Panc1 (cell line): ENCODE results near the gene RFX7. TPM values are rescaled to one million over a fixed set of nuclear protein-coding genes. Genes with fewer than 3 reads are reported as not detected.

Source experiments
- ATAC-seq: fragments of 200-7000 bp; cut with Tn5 transposase; 2 replicates; pipeline ENCODE4 v1.9.1; 2020; ENCODE audit warnings: mild to moderate bottlenecking, moderate library complexity
- BruUV-seq: library from RNA; stranded (reverse); fragments of 400-500 nt; replicated peaks from 2 replicates; lab custom pipeline; 2021; lab: Mats Ljungman, UMichigan
- CTCF ChIA-PET: fragments of 300-600 bp; sonication (Branson Sonifier 250); formaldehyde crosslinking; loops from one replicate; lab custom pipeline; 2022; ENCODE audit warnings: antibody characterized with exemption; lab: Charles Lee
- POLR2A ChIA-PET: fragments of 300-600 bp; sonication (Branson Sonifier 250); formaldehyde crosslinking; loops from one replicate; lab custom pipeline; 2022; ENCODE audit warnings: antibody characterized with exemption; lab: Charles Lee
- DNase-seq: peaks from one replicate; pipeline ENCODE4 v3.0.0-alpha.2; 2010; ENCODE audit warnings: low read depth, low spot score
- H3K27ac ChIP-seq: 2 replicates; pipeline ENCODE4 v1.5.1; 2011; ENCODE audit warnings: mild to moderate bottlenecking, low read length, inconsistent platforms
- H3K27me3 ChIP-seq: fragments of 200-500 bp; sonication (Bioruptor generic); 2 replicates; pipeline ENCODE4 v1.6.0; 2014; ENCODE audit warnings: low read length, inconsistent platforms; ENCODE audit not compliant: control insufficient read depth, insufficient read depth
- H3K36me3 ChIP-seq: fragments of 200-500 bp; sonication (Bioruptor generic); 2 replicates; pipeline ENCODE4 v1.5.1; 2014; ENCODE audit warnings: inconsistent platforms, mild to moderate bottlenecking, low read length, moderate library complexity; ENCODE audit not compliant: control insufficient read depth, insufficient read depth
- H3K4me1 ChIP-seq: 2 replicates; pipeline ENCODE4 v1.5.1; 2011; ENCODE audit warnings: inconsistent platforms, mild to moderate bottlenecking, low read length, moderate library complexity; ENCODE audit not compliant: control insufficient read depth, insufficient read depth
- H3K4me3 ChIP-seq, 2 experiments: 2 replicates each; pipeline ENCODE4 v1.5.1; 2011 to 2012; ENCODE audit warnings: low read depth in 2 of 2, low read length in 2 of 2, mild to moderate bottlenecking in 2 of 2, inconsistent platforms in 1 of 2, moderate library complexity in 1 of 2
- H3K9me3 ChIP-seq: fragments of 200-500 bp; sonication (Bioruptor generic); 2 replicates; pipeline ENCODE4 v1.5.1; 2014; ENCODE audit warnings: low read depth, mild to moderate bottlenecking, inconsistent platforms, low read length, moderate library complexity; ENCODE audit not compliant: control insufficient read depth, insufficient read depth
- CTCF ChIP-seq: fragments of 450-650 bp; IDR thresholded peaks from 2 replicates; pipeline ENCODE4 v1.5.1; 2017; ENCODE audit warnings: mild to moderate bottlenecking
- POLR2AphosphoS5 ChIP-seq: IDR thresholded peaks from 2 replicates; pipeline ENCODE4 v1.6.1; 2012; ENCODE audit warnings: mild to moderate bottlenecking, low read depth, low read length, moderate library complexity
- REST ChIP-seq, 2 experiments: IDR thresholded peaks; 2 replicates each; pipeline ENCODE4 v1.6.1; 2011 to 2012; ENCODE audit warnings: low read depth in 2 of 2, control low read depth in 1 of 2, low read length in 1 of 2, mild to moderate bottlenecking in 1 of 2, moderate library complexity in 1 of 2; ENCODE audit not compliant: insufficient read depth in 1 of 2
- SIN3A ChIP-seq: IDR thresholded peaks from 2 replicates; pipeline ENCODE4 v1.6.1; 2012; ENCODE audit warnings: low read depth, mild to moderate bottlenecking, low read length, moderate library complexity, borderline replicate concordance; ENCODE audit not compliant: insufficient read depth
- TCF7L2 ChIP-seq: IDR thresholded peaks from 2 replicates; pipeline ENCODE4 v1.6.1; 2011; ENCODE audit warnings: mild to moderate bottlenecking, low read depth, low read length, inconsistent platforms
- in situ Hi-C: cut with HindIII; loops from 2 replicates; pipeline ENCODE4 v1.10.0; 2016; ENCODE audit warnings: low sequenced_read_pairs, low pct_unique_long_range_greater_than_20kb
- intact Hi-C: fragments of 100-400 bp; cut with micrococcal nuclease; formaldehyde crosslinking; loops from one replicate; pipeline ENCODE4 v1.10.0; 2022; ENCODE audit not compliant: unreplicated experiment
- total RNA-seq: library from RNA; stranded (reverse); gene quantifications from one replicate; pipeline ENCODE4 v1.2.1, GENCODE V29; 2021; ENCODE audit not compliant: unreplicated experiment

The RFX7 gene
- total RNA-seq, 1 experiment from 2014 or later = 24.2 TPM

- no TSS peak for BruUV-seq
- H3K4me1 ChIP-seq = no peaks in the 10 kb centered on the region
- DNase-seq = no peak
- no peaks in the 10 kb centered on the region for H3K27me3 ChIP-seq
- in situ Hi-C loops (no loop called here), intact Hi-C loops (no loop called here)
- ATAC-seq = no peak
- TF ChIP-seq CTCF (no peak), POLR2AphosphoS5 (no peak), TCF7L2 (no peak), REST (IDR thresholded peaks at IDR 0.05; ENCODE audit: insufficient read depth in 1 of 2, low read depth in 2 of 2, low read length in 1 of 2) (no peak), SIN3A (no peak)
- no peak overlapping the region for H3K4me3 ChIP-seq
- POLR2A ChIA-PET = no interaction called here
- H3K9me3 ChIP-seq = no peaks in the 10 kb centered on the region
- no peak overlapping the region for H3K27ac ChIP-seq
- CTCF ChIA-PET = no interaction called here
- no peaks in the 10 kb centered on the region for H3K36me3 ChIP-seq
Observed at GRCh38 chr15:56074481-56075265, 169.0 kb downstream of the RFX7 start.

GRCh38 chr15:56064152-56064551, 179.5 kb downstream of the RFX7 start:
- ATAC-seq (no peak), DNase-seq (no peak)
- in situ Hi-C loops (no loop called here), intact Hi-C loops (no loop called here)
- Histone ChIP-seq H3K9me3 (no peaks in the 10 kb centered on the region), H3K4me1 (no peaks in the 10 kb centered on the region), H3K27ac (no peak overlapping the region), H3K36me3 (no peaks in the 10 kb centered on the region), H3K27me3 (no peaks in the 10 kb centered on the region), H3K4me3 (no peak overlapping the region)
- ChIA-PET CTCF (no interaction called here), POLR2A (no interaction called here)
- no peak for TF ChIP-seq REST (IDR thresholded peaks at IDR 0.05; ENCODE audit: insufficient read depth in 1 of 2, low read depth in 2 of 2, low read length in 1 of 2)
- no peak for TF ChIP-seq CTCF
- TF ChIP-seq POLR2AphosphoS5 = no peak
- no peak for TF ChIP-seq SIN3A
- no peak for TF ChIP-seq TCF7L2
- BruUV-seq = no TSS peak
